Parathyroid adenoma (tissue), 2 donors: Measurements from ENCODE around the gene CEACAM6.
A peak's percentile ranks its signal among the peaks of the same experiment; 100 is the strongest.

ENCODE experiments used
- H2AFZ ChIP-seq: fragments of 300-600 bp; sonication (generic); one replicate; pipeline ENCODE4 v1.7.0; 2017; ENCODE audit warnings: antibody characterized with exemption, mild to moderate bottlenecking
- H3K27ac ChIP-seq: fragments of 300-600 bp; sonication (generic); one replicate; pipeline ENCODE4 v1.7.0; 2017
- H3K27me3 ChIP-seq: fragments of 300-600 bp; sonication (generic); one replicate; pipeline ENCODE4 v1.7.0; 2017; ENCODE audit warnings: low read length; ENCODE audit not compliant: control insufficient read depth, insufficient read depth
- H3K36me3 ChIP-seq: fragments of 300-600 bp; sonication (generic); one replicate; pipeline ENCODE4 v1.7.0; 2017; ENCODE audit warnings: low read length; ENCODE audit not compliant: control insufficient read depth, insufficient read depth
- H3K4me1 ChIP-seq: fragments of 300-600 bp; sonication (generic); one replicate; pipeline ENCODE4 v1.7.0; 2017; ENCODE audit warnings: control low read depth
- H3K4me2 ChIP-seq: fragments of 300-600 bp; sonication (generic); one replicate; pipeline ENCODE4 v1.7.0; 2017; ENCODE audit warnings: low read length
- H3K4me3 ChIP-seq: fragments of 300-600 bp; sonication (generic); one replicate; pipeline ENCODE4 v1.7.0; 2017; ENCODE audit warnings: low read depth, low read length
- H3K79me2 ChIP-seq: fragments of 300-600 bp; sonication (generic); one replicate; pipeline ENCODE4 v1.7.0; 2017; ENCODE audit warnings: control low read depth
- H3K9ac ChIP-seq: fragments of 300-600 bp; sonication (generic); one replicate; pipeline ENCODE4 v1.7.0; 2017; ENCODE audit warnings: mild to moderate bottlenecking
- H3K9me3 ChIP-seq: fragments of 300-600 bp; sonication (generic); one replicate; pipeline ENCODE4 v1.7.0; 2017; ENCODE audit warnings: low read length; ENCODE audit not compliant: control insufficient read depth
- TF ChIP-seq, protein P1 (sequence below): fragments of 300-600 bp; sonication (generic); IDR thresholded peaks from one replicate; pipeline ENCODE4 v1.7.0; 2017; ENCODE audit warnings: antibody characterized with exemption, mild to moderate bottlenecking
- donor health status: primary hyperparathyroidism.

The CEACAM6 gene

DNA sequence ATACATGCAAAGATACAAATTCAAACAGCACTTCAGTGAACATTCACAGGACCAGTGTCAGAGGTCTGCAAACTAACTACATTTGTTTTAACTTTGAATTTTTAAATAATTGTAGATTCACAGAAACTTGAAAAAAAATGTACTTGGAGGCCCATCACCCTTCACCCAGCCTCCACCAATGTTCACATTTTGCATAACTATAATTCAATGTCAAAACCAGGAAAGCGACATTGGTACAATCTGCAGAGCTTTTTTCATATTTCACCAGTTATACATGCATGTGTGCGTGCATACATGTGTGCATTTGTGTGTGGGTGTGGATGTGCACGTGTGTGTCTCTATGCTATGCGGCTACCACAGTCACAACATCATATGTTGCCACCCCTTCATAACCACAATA, 60.0 kb downstream of the CEACAM6 start:
- Histone ChIP-seq H3K4me3 (no peak overlapping the region), H3K27ac (no peak overlapping the region), H3K4me2 (no peak overlapping the region), H3K79me2 (no peaks in the 10 kb centered on the region), H3K27me3 (no peaks in the 10 kb centered on the region), H3K9ac (no peak overlapping the region), H2AFZ (no peak overlapping the region), H3K4me1 (no peaks in the 10 kb centered on the region), H3K9me3 (no peaks in the 10 kb centered on the region), H3K36me3 (no peaks in the 10 kb centered on the region)
- TF ChIP-seq, protein P1, sequence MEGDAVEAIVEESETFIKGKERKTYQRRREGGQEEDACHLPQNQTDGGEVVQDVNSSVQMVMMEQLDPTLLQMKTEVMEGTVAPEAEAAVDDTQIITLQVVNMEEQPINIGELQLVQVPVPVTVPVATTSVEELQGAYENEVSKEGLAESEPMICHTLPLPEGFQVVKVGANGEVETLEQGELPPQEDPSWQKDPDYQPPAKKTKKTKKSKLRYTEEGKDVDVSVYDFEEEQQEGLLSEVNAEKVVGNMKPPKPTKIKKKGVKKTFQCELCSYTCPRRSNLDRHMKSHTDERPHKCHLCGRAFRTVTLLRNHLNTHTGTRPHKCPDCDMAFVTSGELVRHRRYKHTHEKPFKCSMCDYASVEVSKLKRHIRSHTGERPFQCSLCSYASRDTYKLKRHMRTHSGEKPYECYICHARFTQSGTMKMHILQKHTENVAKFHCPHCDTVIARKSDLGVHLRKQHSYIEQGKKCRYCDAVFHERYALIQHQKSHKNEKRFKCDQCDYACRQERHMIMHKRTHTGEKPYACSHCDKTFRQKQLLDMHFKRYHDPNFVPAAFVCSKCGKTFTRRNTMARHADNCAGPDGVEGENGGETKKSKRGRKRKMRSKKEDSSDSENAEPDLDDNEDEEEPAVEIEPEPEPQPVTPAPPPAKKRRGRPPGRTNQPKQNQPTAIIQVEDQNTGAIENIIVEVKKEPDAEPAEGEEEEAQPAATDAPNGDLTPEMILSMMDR: no peak

DNA sequence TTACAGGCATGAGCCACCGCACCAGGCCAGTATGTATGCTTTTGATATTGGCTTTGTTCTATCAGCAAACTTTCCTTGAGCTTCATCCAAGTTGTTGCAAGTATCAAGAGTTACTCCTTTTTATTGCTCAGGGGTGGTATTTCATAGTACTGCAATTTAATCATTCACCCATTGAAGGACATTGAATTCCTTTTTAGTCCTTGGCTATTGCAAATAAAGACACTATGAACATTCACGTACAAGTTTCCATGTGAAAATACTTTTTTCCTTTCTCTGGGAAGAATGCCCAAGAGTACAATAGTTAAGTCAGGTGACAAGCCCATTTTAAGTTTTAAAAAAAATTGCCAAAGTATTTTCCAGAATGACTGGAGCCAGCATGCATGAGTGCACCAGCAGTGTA, 61.4 kb downstream of the CEACAM6 start:
- no peaks in the 10 kb centered on the region for H3K36me3 ChIP-seq
- no peaks in the 10 kb centered on the region for H3K4me1 ChIP-seq
- no peak overlapping the region for H3K9ac ChIP-seq
- H3K4me2 ChIP-seq: no peak overlapping the region
- no peaks in the 10 kb centered on the region for H3K27me3 ChIP-seq
- no peak overlapping the region for H3K27ac ChIP-seq
- H2AFZ ChIP-seq: no peak overlapping the region
- no peak overlapping the region for H3K4me3 ChIP-seq
- H3K79me2 ChIP-seq: no peaks in the 10 kb centered on the region
- TF ChIP-seq, protein P1: no peak
- H3K9me3 ChIP-seq: no peaks in the 10 kb centered on the region

DNA sequence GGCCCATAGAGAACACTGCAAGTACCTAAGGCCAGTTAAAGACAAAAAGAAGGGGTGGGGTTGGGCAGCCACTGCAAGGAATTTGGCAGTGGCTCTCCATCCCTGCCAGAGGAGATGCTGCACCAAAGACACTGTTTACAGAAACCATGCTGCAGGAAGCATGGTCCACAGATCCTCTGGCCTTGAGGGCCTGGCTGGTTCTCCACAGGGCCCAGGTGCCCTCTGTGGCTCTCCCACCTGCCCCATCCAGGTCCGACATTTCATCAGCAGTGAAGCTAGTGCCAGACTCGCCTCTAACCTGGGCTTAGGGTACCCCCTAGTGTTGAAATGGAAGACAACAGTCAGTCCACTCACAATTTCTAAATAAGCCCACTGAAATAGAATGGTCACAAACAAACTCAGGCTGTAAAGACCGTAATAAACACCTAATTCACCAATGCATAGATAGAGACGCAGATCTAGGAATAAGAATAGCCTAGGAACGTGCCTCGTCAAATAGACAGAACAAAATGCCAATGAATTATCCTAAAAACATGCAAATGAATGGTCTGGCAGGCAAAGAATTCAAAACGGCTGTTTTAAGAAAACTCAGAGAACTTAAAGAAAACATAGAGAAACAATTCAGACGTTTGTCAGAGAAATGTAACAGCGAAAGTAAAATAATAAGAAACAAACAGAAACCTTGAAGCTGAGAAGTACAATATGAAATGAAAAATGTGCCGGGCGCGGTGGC, 65.8 kb downstream of the CEACAM6 start:
- Histone ChIP-seq H3K27ac (no peak overlapping the region), H3K9me3 (no peaks in the 10 kb centered on the region), H3K79me2 (no peaks in the 10 kb centered on the region), H3K9ac (no peak overlapping the region), H3K27me3 (no peaks in the 10 kb centered on the region), H3K4me2 (no peak overlapping the region), H3K36me3 (no peaks in the 10 kb centered on the region), H3K4me3 (no peak overlapping the region), H3K4me1 (no peaks in the 10 kb centered on the region), H2AFZ (peak overlapping the region; percentile 1)
- TF ChIP-seq, protein P1: peak; percentile 74
